Measurements from ENCODE around the gene ANKRD12.

ANKRD12 gene

GRCh38 chr18:9289698-9290097, 153.1 kb downstream of the ANKRD12 start:
- no peak overlapping the region for H3K4me3 ChIP-seq
- no peak for TF ChIP-seq CTCF (IDR thresholded peaks at IDR 0.05)
- no peak for DNase-seq (ENCODE audit: low spot score)
- no peak overlapping the region for H3K27ac ChIP-seq

GRCh38 chr18:9290156-9290555, 153.6 kb downstream of the ANKRD12 start:
- no peak for TF ChIP-seq CTCF (IDR thresholded peaks at IDR 0.05)
- H3K27ac ChIP-seq = no peak overlapping the region
- DNase-seq (ENCODE audit: low spot score) = no peak
- no peak overlapping the region for H3K4me3 ChIP-seq

- Histone ChIP-seq H3K27ac (no peak overlapping the region), H3K4me3 (no peak overlapping the region)
- no peak for DNase-seq (ENCODE audit: low spot score)
- TF ChIP-seq CTCF (IDR thresholded peaks at IDR 0.05) = no peak
Observed at GRCh38 chr18:9292047-9292446, 155.5 kb downstream of the ANKRD12 start.

- no peak overlapping the region for H3K27ac ChIP-seq
- no peak for DNase-seq (ENCODE audit: low spot score)
- no peak for TF ChIP-seq CTCF (IDR thresholded peaks at IDR 0.05)
- H3K4me3 ChIP-seq = no peak overlapping the region
Observed at GRCh38 chr18:9293948-9294347, 157.4 kb downstream of the ANKRD12 start.

GRCh38 chr18:9296233-9297006, 159.8 kb downstream of the ANKRD12 start:
- no peak for TF ChIP-seq CTCF (IDR thresholded peaks at IDR 0.05)
- no peak for DNase-seq (ENCODE audit: low spot score)
- no peak overlapping the region for H3K27ac ChIP-seq
- H3K4me3 ChIP-seq = no peak overlapping the region

GRCh38 chr18:9297007-9297393, 160.4 kb downstream of the ANKRD12 start:
- no peak for DNase-seq (ENCODE audit: low spot score)
- Histone ChIP-seq H3K4me3 (no peak overlapping the region), H3K27ac (no peak overlapping the region)
- no peak for TF ChIP-seq CTCF (IDR thresholded peaks at IDR 0.05)

- Histone ChIP-seq H3K27ac (no peak overlapping the region), H3K4me3 (no peak overlapping the region)
- no peak for DNase-seq (ENCODE audit: low spot score)
- no peak for TF ChIP-seq CTCF (IDR thresholded peaks at IDR 0.05)
Observed at GRCh38 chr18:9304388-9305070, 167.9 kb downstream of the ANKRD12 start.
